ENCODE data around the gene PCGF1.

PCGF1 gene

GRCh38 chr2:74515271-74515980, 7.9 kb upstream of the PCGF1 start:
- DNase-seq (ENCODE audit: low read depth in 2 of 2), result no peak

- no peak for DNase-seq (ENCODE audit: low read depth in 2 of 2)
Observed at GRCh38 chr2:74514368-74515270, 7.1 kb upstream of the PCGF1 start, which contains the start of gene TLX2. TLX2 (plus strand) TSS chr2:74514450; CDS start chr2:74514807, 357 bp downstream.

DNA sequence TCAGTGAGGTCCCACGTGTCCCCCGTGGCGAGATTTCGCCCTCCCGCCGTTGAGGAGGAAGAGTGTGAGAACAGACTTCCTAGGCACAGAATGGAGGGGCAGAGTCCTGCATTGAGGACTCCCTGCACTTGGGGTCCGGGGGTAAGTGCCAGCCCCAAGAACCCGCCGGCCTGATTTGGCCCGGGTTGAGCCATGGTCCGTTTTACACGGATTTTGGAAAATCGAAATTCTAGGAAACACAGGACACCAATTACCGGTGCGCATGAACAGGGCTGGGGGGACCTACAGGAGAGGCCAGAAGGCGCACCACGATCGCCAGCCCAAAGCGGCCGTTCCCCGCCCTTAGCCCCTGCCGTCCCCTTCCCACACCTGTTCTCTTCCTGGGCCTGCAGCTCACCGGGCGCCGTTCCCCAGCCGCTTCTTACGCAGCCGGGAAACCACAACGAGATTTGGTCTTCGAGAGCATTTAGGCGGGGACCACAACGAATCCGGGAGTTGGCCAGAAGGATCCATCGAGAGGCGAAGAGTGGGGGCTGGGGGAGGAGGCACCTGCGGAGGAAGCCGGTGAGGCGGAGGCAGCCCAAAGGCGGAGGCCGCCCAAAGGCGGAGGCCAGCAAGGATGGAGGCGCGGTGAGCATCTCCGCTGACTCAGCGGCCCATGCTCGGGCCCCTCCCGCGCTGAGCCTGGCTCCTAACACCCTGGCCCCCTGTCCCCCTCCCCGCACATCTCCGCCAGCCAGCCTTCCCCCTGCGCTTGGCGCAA, 6.3 kb upstream of the PCGF1 start:
- no peak for DNase-seq (ENCODE audit: low read depth in 2 of 2)

- no peak for DNase-seq (ENCODE audit: low read depth in 2 of 2)
Observed at GRCh38 chr2:74512744-74513604, 5.5 kb upstream of the PCGF1 start.

- DNase-seq (ENCODE audit: low read depth in 2 of 2), result no peak
Observed at GRCh38 chr2:74511104-74511989, 3.9 kb upstream of the PCGF1 start.

DNA sequence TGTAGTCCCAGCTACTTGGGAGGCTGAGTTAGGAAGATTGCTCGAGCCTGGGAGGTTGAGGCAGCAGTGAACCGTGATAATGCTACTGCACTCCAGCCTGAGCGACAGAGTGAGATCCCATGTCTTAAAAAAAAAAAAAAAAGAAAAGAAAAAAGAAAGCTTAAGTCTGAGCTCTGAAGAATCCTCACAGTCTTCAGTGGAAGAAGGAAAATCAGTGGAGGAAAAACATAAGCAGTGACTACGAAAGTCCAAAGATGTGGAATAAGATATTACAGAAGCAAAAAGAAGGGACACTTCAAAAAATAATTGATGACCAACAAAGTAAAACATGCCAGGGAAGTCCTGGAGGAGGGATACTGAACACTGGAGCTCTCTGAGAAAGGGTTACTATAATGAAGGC, 2.8 kb upstream of the PCGF1 start:
- no peak for DNase-seq (ENCODE audit: low read depth in 2 of 2)

- no peak for DNase-seq (ENCODE audit: low read depth in 2 of 2)
Observed at GRCh38 chr2:74507926-74508520, 528 bp upstream of the PCGF1 start.

GRCh38 chr2:74505448-74506246, 1.8 kb downstream of the PCGF1 start:
- no peak for DNase-seq (ENCODE audit: low read depth in 2 of 2)

GRCh38 chr2:74504591-74504990, 2.9 kb downstream of the PCGF1 start:
- DNase-seq (ENCODE audit: low read depth in 2 of 2), result no peak

DNA sequence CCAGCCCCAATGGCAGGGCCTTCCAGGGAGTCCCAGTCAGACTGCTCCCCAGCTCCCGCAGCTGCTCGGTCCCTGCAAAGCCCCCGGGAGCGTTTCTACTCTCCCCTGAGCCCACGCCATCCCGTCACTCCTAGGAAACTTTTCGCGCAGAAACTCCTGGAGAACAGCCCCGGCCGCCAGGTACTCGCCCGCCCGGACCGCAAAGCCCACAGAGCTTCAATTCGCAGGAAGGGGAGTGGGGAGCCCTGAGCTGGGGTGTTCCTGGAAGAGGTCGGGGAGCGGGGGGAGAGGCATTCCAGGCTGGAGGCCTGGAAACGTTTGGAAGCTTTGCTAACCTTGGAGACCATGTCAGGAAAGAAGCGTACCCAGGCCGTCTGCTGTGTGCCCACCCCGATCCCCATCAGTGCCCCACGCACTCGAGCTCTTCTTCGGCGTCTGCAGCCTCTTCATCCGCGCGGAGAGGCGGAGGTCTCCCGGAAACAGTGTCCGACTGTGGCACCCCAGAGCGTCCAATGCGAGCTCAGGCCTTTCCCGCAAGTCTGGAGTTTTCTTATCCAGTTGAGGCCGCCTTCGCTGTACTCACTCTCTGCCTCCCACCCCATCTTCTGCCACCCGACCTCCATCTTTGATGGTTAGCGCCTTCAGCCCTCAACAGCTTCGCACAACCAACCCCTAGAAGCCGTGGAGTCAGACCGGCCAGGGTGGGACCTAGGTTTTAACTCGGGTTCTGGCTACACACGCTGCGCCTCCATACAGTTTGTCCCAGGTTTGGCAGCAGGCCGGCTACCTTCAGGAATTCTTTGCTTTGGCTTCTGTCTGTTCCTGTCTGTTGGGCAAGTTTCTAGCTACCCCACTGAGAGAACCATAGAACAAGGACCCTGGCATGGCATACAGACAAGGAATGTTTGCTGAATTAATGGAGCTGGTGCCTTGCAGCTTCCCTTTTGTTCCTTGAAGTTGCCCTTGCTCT, 3.7 kb downstream of the PCGF1 start:
- DNase-seq (ENCODE audit: low read depth in 2 of 2), result no peak

DNA sequence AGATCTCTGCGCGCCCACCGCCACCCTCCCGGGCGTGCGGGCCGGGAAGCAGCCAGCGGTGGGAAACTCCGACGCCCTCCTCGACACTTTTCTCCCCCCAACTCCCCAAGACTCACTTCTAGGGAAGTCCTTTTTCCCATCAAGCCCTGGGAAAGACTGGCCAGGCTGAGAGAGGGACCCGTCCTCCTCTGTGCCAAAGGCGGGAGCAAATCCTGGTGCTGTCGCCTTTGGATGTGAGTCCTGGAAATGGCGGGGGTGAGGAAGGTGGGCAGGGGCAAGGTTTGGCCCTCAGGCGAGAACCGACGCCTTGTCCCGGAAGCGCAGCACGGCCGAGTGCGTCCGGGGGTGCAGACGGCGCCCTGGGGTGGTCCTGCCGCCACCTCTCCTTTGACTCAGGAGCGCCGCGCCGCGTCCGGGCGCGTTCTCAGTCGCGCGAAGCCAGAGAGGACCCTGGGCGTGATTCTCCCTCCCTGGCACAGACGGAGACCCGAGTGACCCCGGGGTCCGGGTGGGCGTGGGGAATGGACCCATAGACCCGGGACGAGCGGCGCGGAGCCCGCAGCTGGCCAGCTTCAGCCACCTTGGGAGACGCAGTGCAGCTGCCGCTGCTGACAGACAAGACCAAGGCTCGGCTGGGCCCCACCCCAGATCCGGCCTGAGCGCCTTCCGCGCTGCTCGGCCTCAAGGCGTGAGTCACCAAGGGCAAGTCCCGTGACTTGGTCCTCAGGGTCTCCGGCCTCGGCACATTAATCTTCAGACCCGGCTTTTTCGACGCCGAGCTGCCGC, 4.6 kb downstream of the PCGF1 start:
- DNase-seq (ENCODE audit: low read depth in 2 of 2), result peak; percentile 56 to 62

DNA sequence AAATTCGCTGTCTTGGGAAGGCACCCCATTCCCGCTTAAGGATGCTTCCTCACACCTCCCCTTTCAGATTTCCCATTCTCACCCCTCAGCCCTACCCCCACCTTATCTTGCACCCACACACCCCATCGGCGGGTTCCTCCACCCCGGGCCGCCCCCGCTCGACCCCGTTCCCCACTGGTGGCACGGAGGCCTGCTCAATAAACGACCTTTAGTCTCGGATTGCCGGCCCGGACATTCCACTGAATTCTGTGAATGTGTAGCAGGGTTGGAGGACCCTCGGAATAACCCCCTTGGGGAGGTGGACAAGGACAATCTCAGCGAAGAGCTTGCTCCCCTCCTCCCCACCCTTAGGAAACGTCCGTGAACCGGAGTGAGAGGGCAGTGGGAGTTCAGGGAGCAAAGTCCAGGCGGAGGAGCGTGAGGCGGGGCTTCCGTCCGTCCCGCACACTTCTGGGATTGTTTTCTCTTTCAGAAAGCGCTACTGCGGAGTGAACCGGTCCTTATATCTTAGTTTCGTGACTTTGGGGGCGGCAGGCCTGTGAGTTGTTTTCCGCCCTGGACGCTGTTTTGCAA, 5.3 kb downstream of the PCGF1 start:
- no peak for DNase-seq (ENCODE audit: low read depth in 2 of 2)

GRCh38 chr2:74501335-74502071, 6.0 kb downstream of the PCGF1 start:
- no peak for DNase-seq (ENCODE audit: low read depth in 2 of 2)

GRCh38 chr2:74500578-74500946, 6.9 kb downstream of the PCGF1 start:
- no peak for DNase-seq (ENCODE audit: low read depth in 2 of 2)

DNA sequence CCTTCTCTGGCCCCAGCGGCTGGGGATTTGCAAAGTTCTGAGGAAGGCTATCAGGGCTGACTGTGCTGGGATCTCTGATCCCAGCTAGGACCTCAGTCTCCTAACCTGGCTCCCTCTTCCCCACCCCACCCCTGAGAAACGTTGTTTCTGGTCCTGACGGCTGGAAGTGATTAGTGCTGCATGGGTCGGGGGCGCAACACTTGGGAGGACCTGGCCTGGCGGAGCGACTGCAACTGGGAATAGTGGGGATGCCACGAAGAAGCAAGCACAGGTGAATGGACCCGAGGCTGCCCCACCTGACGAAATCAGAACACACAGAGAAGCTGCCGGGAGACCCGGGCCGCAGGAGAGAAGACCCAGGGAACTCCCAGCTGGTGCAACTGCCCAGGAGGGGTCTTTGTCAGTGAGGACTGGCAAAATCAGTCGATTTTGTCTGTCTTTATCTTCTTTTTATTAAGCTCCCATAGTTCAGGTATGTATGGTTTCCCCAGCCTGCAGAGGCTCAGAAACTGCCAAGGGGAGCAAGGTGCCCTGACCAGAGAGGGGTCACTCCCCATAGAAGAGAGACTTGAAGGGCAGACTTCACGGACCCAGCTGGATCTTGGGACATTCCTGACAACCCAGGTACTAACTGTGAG, 7.4 kb downstream of the PCGF1 start:
- no peak for DNase-seq (ENCODE audit: low read depth in 2 of 2)
